CD4-positive, CD25-positive, alpha-beta regulatory T cell (primary cell): Measurements from ENCODE around the gene CABP7. TPM values are rescaled to one million over a fixed set of nuclear protein-coding genes. Genes with fewer than 3 reads are reported as not detected.

Source experiments
- ATAC-seq, 2 donors: fragments of 150-1000 bp; cut with Tn5 transposase; one replicate each; pipeline ENCODE4 v1.10.0; 2021; ENCODE audit warnings: low read depth in 2 of 2, moderate number of reproducible peaks in 2 of 2, moderate library complexity in 1 of 2
- DNase-seq, 3 donors: peaks; one replicate each; pipeline versions ENCODE4 v3.0.0 to v3.0.0-alpha.2; 2012 to 2022; ENCODE audit warnings: mixed read lengths in 1 of 3
- H3K27ac ChIP-seq: one replicate; pipeline ENCODE4 v1.7.0; 2013; ENCODE audit warnings: mild to moderate bottlenecking, low read length; ENCODE audit not compliant: insufficient read depth, poor library complexity, severe bottlenecking
- H3K27me3 ChIP-seq: one replicate; pipeline ENCODE4 v1.7.0; 2013; ENCODE audit warnings: low read length; ENCODE audit not compliant: control insufficient read depth, insufficient read depth
- H3K36me3 ChIP-seq: one replicate; pipeline ENCODE4 v1.7.0; 2013; ENCODE audit warnings: mild to moderate bottlenecking, low read length, moderate library complexity; ENCODE audit not compliant: control insufficient read depth, insufficient read depth
- H3K4me1 ChIP-seq: 2 replicates; pipeline ENCODE4 v1.7.0; 2013; ENCODE audit warnings: mild to moderate bottlenecking, low read length; ENCODE audit not compliant: insufficient read depth, control insufficient read depth, poor library complexity, severe bottlenecking
- H3K4me3 ChIP-seq: one replicate; pipeline ENCODE4 v1.7.0; 2013; ENCODE audit warnings: low read depth, mild to moderate bottlenecking, low read length, moderate library complexity
- H3K9me3 ChIP-seq, 2 experiments: 1 replicate in 1 of 2; 2 replicates in 1 of 2; pipeline ENCODE4 v1.7.0; 2013; ENCODE audit warnings: low read length in 2 of 2, mild to moderate bottlenecking in 1 of 2, moderate library complexity in 1 of 2; ENCODE audit not compliant: control insufficient read depth in 2 of 2
- H3K27ac Mint-ChIP-seq, 3 donors: one replicate each; pipeline ENCODE4 v1.8.0; 2020 to 2022; ENCODE audit warnings: mild to moderate bottlenecking in 3 of 3, mixed read lengths in 3 of 3, moderate library complexity in 2 of 3
- H3K27me3 Mint-ChIP-seq: one replicate; pipeline ENCODE4 v1.8.0; 2022; ENCODE audit warnings: mild to moderate bottlenecking, mixed read lengths
- H3K36me3 Mint-ChIP-seq: one replicate; pipeline ENCODE4 v1.8.0; 2020; ENCODE audit warnings: mixed read lengths
- H3K4me1 Mint-ChIP-seq, 4 donors: one replicate each; pipeline ENCODE4 v1.8.0; 2020 to 2022; ENCODE audit warnings: mixed read lengths in 4 of 4, mild to moderate bottlenecking in 1 of 4
- H3K4me3 Mint-ChIP-seq, 4 donors: one replicate each; pipeline ENCODE4 v1.8.0; 2020 to 2022; ENCODE audit warnings: mild to moderate bottlenecking in 4 of 4, mixed read lengths in 4 of 4, moderate library complexity in 3 of 4
- H3K9me3 Mint-ChIP-seq, 7 donors: one replicate each; pipeline ENCODE4 v1.8.0; 2020 to 2022; ENCODE audit warnings: mixed read lengths in 7 of 7, mild to moderate bottlenecking in 3 of 7, moderate library complexity in 2 of 7
- polyA plus RNA-seq, 4 donors: library from polyadenylated mRNA; unstranded; fragments of 300-500 nt; fragmentation: Illumina TruSeq; gene quantifications; one replicate each; pipeline ENCODE4 v1.2.3, GENCODE V29; 2021
- total RNA-seq: library from RNA; stranded (reverse); gene quantifications from one replicate; pipeline ENCODE4 v1.2.3, GENCODE V29; 2022

Gene CABP7
- total and polyA plus RNA-seq, 5 donors from 2014 or later, result 0.11 to 0.35 (median 0.19) TPM

GRCh38 chr22:29741926-29742325 lies 22.1 kb downstream of the CABP7 start:
- no peak for DNase-seq
- peaks cover 30% of the 10 kb centered on the region for H3K36me3 Mint-ChIP-seq
- peak overlapping the region in 1 of 3 donors; percentile 52 for H3K27ac Mint-ChIP-seq
- no peaks in the 10 kb centered on the region for H3K27me3 Mint-ChIP-seq
- no peak overlapping the region for H3K4me3 ChIP-seq
- peaks cover 19% of the 10 kb centered on the region for H3K36me3 ChIP-seq
- no peaks in the 10 kb centered on the region for H3K4me1 ChIP-seq
- no peak for ATAC-seq
- H3K27ac ChIP-seq, result no peak overlapping the region
- H3K27me3 ChIP-seq, result no peaks in the 10 kb centered on the region
- H3K4me1 Mint-ChIP-seq, result no peaks in the 10 kb centered on the region
- H3K9me3 Mint-ChIP-seq, result no peaks in the 10 kb centered on the region
- no peak overlapping the region for H3K4me3 Mint-ChIP-seq
- no peaks in the 10 kb centered on the region for H3K9me3 ChIP-seq

GRCh38 chr22:29742326-29742725 lies 22.5 kb downstream of the CABP7 start:
- no peak for DNase-seq
- Histone ChIP-seq H3K4me1 (no peaks in the 10 kb centered on the region), H3K27me3 (no peaks in the 10 kb centered on the region), H3K36me3 (peaks cover 23% of the 10 kb centered on the region), H3K9me3 (no peaks in the 10 kb centered on the region), H3K4me3 (no peak overlapping the region), H3K27ac (no peak overlapping the region)
- H3K9me3 Mint-ChIP-seq, result no peaks in the 10 kb centered on the region
- ATAC-seq, result no peak
- H3K27me3 Mint-ChIP-seq, result no peaks in the 10 kb centered on the region
- peaks cover 31% of the 10 kb centered on the region for H3K36me3 Mint-ChIP-seq
- H3K4me3 Mint-ChIP-seq, result no peak overlapping the region
- H3K4me1 Mint-ChIP-seq, result no peaks in the 10 kb centered on the region
- H3K27ac Mint-ChIP-seq, result no peak overlapping the region

GRCh38 chr22:29744902-29745301 lies 25.1 kb downstream of the CABP7 start:
- H3K4me3 Mint-ChIP-seq, result no peak overlapping the region
- H3K27me3 ChIP-seq, result no peaks in the 10 kb centered on the region
- H3K4me1 ChIP-seq, result no peaks in the 10 kb centered on the region
- no peak overlapping the region for H3K27ac Mint-ChIP-seq
- no peak overlapping the region for H3K27ac ChIP-seq
- ATAC-seq (no peak), DNase-seq (no peak)
- H3K27me3 Mint-ChIP-seq, result no peaks in the 10 kb centered on the region
- H3K36me3 Mint-ChIP-seq, result peaks cover 38% of the 10 kb centered on the region
- H3K9me3 Mint-ChIP-seq, result no peaks in the 10 kb centered on the region
- no peak overlapping the region for H3K4me3 ChIP-seq
- peaks cover 25% of the 10 kb centered on the region for H3K36me3 ChIP-seq
- H3K4me1 Mint-ChIP-seq, result peaks cover 0 to 7% (median 1%) of the 10 kb centered on the region in 4 donors
- no peaks in the 10 kb centered on the region for H3K9me3 ChIP-seq

- Mint-ChIP-seq H3K4me3 (no peak overlapping the region), H3K9me3 (no peaks in the 10 kb centered on the region), H3K36me3 (peaks cover 36% of the 10 kb centered on the region), H3K27ac (no peak overlapping the region), H3K27me3 (no peaks in the 10 kb centered on the region), H3K4me1 (peaks cover 0 to 23% (median 12%) of the 10 kb centered on the region in 4 donors)
- DNase-seq, result no peak
- no peaks in the 10 kb centered on the region for H3K9me3 ChIP-seq
- no peak for ATAC-seq
- H3K4me1 ChIP-seq, result peaks cover 11% of the 10 kb centered on the region
- H3K36me3 ChIP-seq, result peaks cover 10% of the 10 kb centered on the region
- no peak overlapping the region for H3K27ac ChIP-seq
- H3K4me3 ChIP-seq, result no peak overlapping the region
- H3K27me3 ChIP-seq, result no peaks in the 10 kb centered on the region
Measured at GRCh38 chr22:29747832-29748231, 28.0 kb downstream of the CABP7 start.

- no peak overlapping the region for H3K27ac Mint-ChIP-seq
- Histone ChIP-seq H3K4me3 (no peak overlapping the region), H3K27ac (no peak overlapping the region), H3K9me3 (no peaks in the 10 kb centered on the region), H3K36me3 (peaks cover 10% of the 10 kb centered on the region), H3K4me1 (peaks cover 11% of the 10 kb centered on the region), H3K27me3 (no peaks in the 10 kb centered on the region)
- H3K27me3 Mint-ChIP-seq, result no peaks in the 10 kb centered on the region
- DNase-seq (no peak), ATAC-seq (no peak)
- no peak overlapping the region for H3K4me3 Mint-ChIP-seq
- no peaks in the 10 kb centered on the region for H3K9me3 Mint-ChIP-seq
- peaks cover 0 to 23% (median 12%) of the 10 kb centered on the region in 4 donors for H3K4me1 Mint-ChIP-seq
- H3K36me3 Mint-ChIP-seq, result peaks cover 36% of the 10 kb centered on the region
Measured at GRCh38 chr22:29748248-29748893, 28.6 kb downstream of the CABP7 start.

- H3K4me3 ChIP-seq, result no peak overlapping the region
- no peaks in the 10 kb centered on the region for H3K9me3 Mint-ChIP-seq
- H3K4me3 Mint-ChIP-seq, result no peak overlapping the region
- H3K4me1 ChIP-seq, result peaks cover 11% of the 10 kb centered on the region
- ATAC-seq, result no peak
- peaks cover 36% of the 10 kb centered on the region for H3K36me3 Mint-ChIP-seq
- peaks cover 0 to 23% (median 12%) of the 10 kb centered on the region in 4 donors for H3K4me1 Mint-ChIP-seq
- no peaks in the 10 kb centered on the region for H3K27me3 Mint-ChIP-seq
- no peak overlapping the region for H3K27ac ChIP-seq
- no peak for DNase-seq
- H3K36me3 ChIP-seq, result peaks cover 10% of the 10 kb centered on the region
- no peaks in the 10 kb centered on the region for H3K9me3 ChIP-seq
- H3K27me3 ChIP-seq, result no peaks in the 10 kb centered on the region
- peak overlapping the region in 2 of 3 donors; percentile 89 to 97 for H3K27ac Mint-ChIP-seq
Measured at GRCh38 chr22:29750029-29750428, 30.2 kb downstream of the CABP7 start.

GRCh38 chr22:29750559-29751538 lies 31.0 kb downstream of the CABP7 start:
- Mint-ChIP-seq H3K4me3 (no peak overlapping the region), H3K36me3 (peaks cover 31% of the 10 kb centered on the region), H3K4me1 (peaks cover 0 to 23% (median 12%) of the 10 kb centered on the region in 4 donors), H3K27me3 (no peaks in the 10 kb centered on the region), H3K27ac (peak overlapping the region; percentile 89 to 97 (median 89)), H3K9me3 (no peaks in the 10 kb centered on the region)
- DNase-seq (peak in 2 of 3 donors; percentile 35 to 72), ATAC-seq (peak; percentile 65 to 76)
- Histone ChIP-seq H3K4me3 (no peak overlapping the region), H3K4me1 (peaks cover 11% of the 10 kb centered on the region), H3K27ac (peak overlapping the region; percentile 61), H3K36me3 (peaks cover 7% of the 10 kb centered on the region), H3K27me3 (no peaks in the 10 kb centered on the region), H3K9me3 (no peaks in the 10 kb centered on the region)
